IMR-90 (cell line): ENCODE data around the gene DCAF6. TPM values are rescaled to one million over a fixed set of nuclear protein-coding genes. Genes with fewer than 3 reads are reported as not detected.

Source experiments
- ATAC-seq: fragments of 200-7000 bp; cut with Tn5 transposase; 2 replicates; pipeline ENCODE4 v1.9.1; 2020; ENCODE audit warnings: low read depth, mild to moderate bottlenecking, moderate library complexity
- BruUV-seq: library from RNA; stranded (reverse); fragments of 400-500 nt; replicated peaks from 2 replicates; lab custom pipeline; 2021; lab: Mats Ljungman, UMichigan
- CTCF ChIA-PET: fragments of 300-600 bp; formaldehyde crosslinking; extraction: SDS; loops from one replicate; lab custom pipeline; 2021; ENCODE audit warnings: antibody characterized with exemption; lab: Yijun Ruan, JAX
- POLR2A ChIA-PET: fragments of 300-600 bp; sonication (Branson Sonifier 250); formaldehyde crosslinking; loops from one replicate; lab custom pipeline; 2022; ENCODE audit warnings: antibody characterized with exemption; ENCODE audit not compliant: unreplicated experiment; lab: Charles Lee
- DNase-seq: peaks from one replicate; pipeline ENCODE4 v3.0.0; 2013
- H2AFZ ChIP-seq: replicated peaks from 2 replicates; pipeline ENCODE3; 2013; ENCODE audit warnings: low read length, mild to moderate bottlenecking; ENCODE audit not compliant: poor library complexity
- H2AK5ac ChIP-seq: 2 replicates; pipeline ENCODE4 v1.6.1; 2013; ENCODE audit warnings: low read depth, low read length, inconsistent platforms
- H2AK9ac ChIP-seq: replicated peaks from 2 replicates; pipeline ENCODE3; 2013; ENCODE audit warnings: mild to moderate bottlenecking, low read depth, low read length, moderate library complexity; ENCODE audit not compliant: poor library complexity
- H2BK120ac ChIP-seq: 2 replicates; pipeline ENCODE4 v1.6.1; 2013; ENCODE audit warnings: low read depth, low read length, inconsistent platforms
- H2BK15ac ChIP-seq: 3 replicates; pipeline ENCODE4 v1.6.1; 2013; ENCODE audit warnings: low read depth, low read length, inconsistent platforms
- H2BK20ac ChIP-seq: 2 replicates; pipeline ENCODE4 v1.6.1; 2013; ENCODE audit warnings: low read depth, mild to moderate bottlenecking, inconsistent platforms, low read length, moderate library complexity
- H2BK5ac ChIP-seq: 2 replicates; pipeline ENCODE4 v1.6.1; 2013; ENCODE audit warnings: mild to moderate bottlenecking, low read depth, low read length, inconsistent platforms; ENCODE audit not compliant: poor library complexity, severe bottlenecking
- H3K14ac ChIP-seq: replicated peaks from 2 replicates; pipeline ENCODE4 v1.6.1; 2013; ENCODE audit warnings: low read depth, low read length, inconsistent platforms
- H3K18ac ChIP-seq: 2 replicates; pipeline ENCODE4 v1.6.1; 2013; ENCODE audit warnings: low read depth, low read length, control low read depth
- H3K23ac ChIP-seq: 2 replicates; pipeline ENCODE4 v1.6.1; 2013; ENCODE audit warnings: low read depth, low read length, inconsistent platforms
- H3K27ac ChIP-seq: 2 replicates; pipeline ENCODE4 v1.5.1; 2013; ENCODE audit warnings: mild to moderate bottlenecking, control low read depth, low read length; ENCODE audit not compliant: insufficient read depth
- H3K27me3 ChIP-seq: 2 replicates; pipeline ENCODE4 v1.6.1; 2013; ENCODE audit warnings: low read length; ENCODE audit not compliant: control insufficient read depth, insufficient read depth
- H3K36me3 ChIP-seq: 2 replicates; pipeline ENCODE4 v1.6.1; 2013; ENCODE audit warnings: low read length, mixed read lengths; ENCODE audit not compliant: control insufficient read depth, insufficient read depth
- H3K4ac ChIP-seq: 2 replicates; pipeline ENCODE4 v1.6.1; 2013; ENCODE audit warnings: low read depth, low read length, inconsistent platforms
- H3K4me1 ChIP-seq: 2 replicates; pipeline ENCODE4 v1.6.1; 2013; ENCODE audit warnings: low read length, mixed read lengths; ENCODE audit not compliant: control insufficient read depth, insufficient read depth
- H3K4me2 ChIP-seq: 2 replicates; pipeline ENCODE4 v1.6.1; 2013; ENCODE audit warnings: low read depth, mild to moderate bottlenecking, control low read depth, low read length, moderate library complexity
- H3K4me3 ChIP-seq: 2 replicates; pipeline ENCODE4 v1.5.1; 2013; ENCODE audit warnings: low read depth, mild to moderate bottlenecking, control low read depth, low read length, moderate library complexity; ENCODE audit not compliant: insufficient read depth
- H3K56ac ChIP-seq: 2 replicates; pipeline ENCODE4 v1.6.1; 2013; ENCODE audit warnings: low read length, inconsistent platforms; ENCODE audit not compliant: insufficient read depth; ENCODE audit errors: extremely low read depth
- H3K79me1 ChIP-seq, 2 experiments: 2 replicates each; pipeline ENCODE4 v1.6.1; 2013; ENCODE audit warnings: low read length in 2 of 2, inconsistent platforms in 1 of 2, low read depth in 1 of 2
- H3K9ac ChIP-seq: 2 replicates; pipeline ENCODE4 v1.6.1; 2013; ENCODE audit warnings: low read depth, low read length, control low read depth
- H3K9me1 ChIP-seq: 2 replicates; pipeline ENCODE4 v1.6.1; 2013; ENCODE audit warnings: low read length, inconsistent platforms; ENCODE audit not compliant: insufficient read depth
- H3K9me3 ChIP-seq: 2 replicates; pipeline ENCODE4 v1.6.1; 2013; ENCODE audit warnings: low read length; ENCODE audit not compliant: control insufficient read depth, insufficient read depth
- H4K20me1 ChIP-seq: 2 replicates; pipeline ENCODE4 v1.6.1; 2013; ENCODE audit warnings: low read length, inconsistent platforms; ENCODE audit not compliant: insufficient read depth
- H4K5ac ChIP-seq: 2 replicates; pipeline ENCODE4 v1.6.1; 2013; ENCODE audit warnings: mild to moderate bottlenecking, low read depth, low read length, control low read depth
- H4K8ac ChIP-seq, 2 experiments: 2 replicates each; pipeline ENCODE4 v1.6.1; 2013; ENCODE audit warnings: low read depth in 2 of 2, low read length in 2 of 2, control low read depth in 1 of 2, inconsistent platforms in 1 of 2
- H4K91ac ChIP-seq: 2 replicates; pipeline ENCODE4 v1.6.1; 2013; ENCODE audit warnings: low read depth, low read length, inconsistent platforms; ENCODE audit not compliant: insufficient read depth
- ELK1 ChIP-seq: fragments of 150-350 bp; IDR thresholded peaks from 2 replicates; pipeline ENCODE4 v1.6.1; 2016; ENCODE audit warnings: low read depth, mild to moderate bottlenecking, low read length, moderate library complexity, borderline replicate concordance
- WGBS, 2 experiments: methylation state at CpG; one replicate each; pipeline versions ENCODE4 v1.1.5 to v1.1.7; 2013; ENCODE audit warnings: missing lambda C conversion rate in 2 of 2; ENCODE audit not compliant: insufficient read length in 1 of 2; ENCODE audit errors: extremely low coverage in 2 of 2; 5-methylcytosine and 5-hydroxymethylcytosine counted together
- dilution Hi-C: fragments of 300-500 bp; cut with HindIII; formaldehyde crosslinking; loops from one replicate; pipeline ENCODE4 v1.14.3; 2018; ENCODE audit warnings: low sequenced_read_pairs; ENCODE audit not compliant: unreplicated experiment
- in situ Hi-C: fragments of 300-500 bp; cut with MboI; formaldehyde crosslinking; loops from 3 replicates; pipeline ENCODE4 v1.14.3; 2019; ENCODE audit warnings: low sequenced_read_pairs, inconsistent platforms, mixed read lengths
- intact Hi-C: fragments of 100-400 bp; cut with micrococcal nuclease; formaldehyde crosslinking; loops from 2 replicates; pipeline ENCODE4 v1.10.0; 2022
- polyA plus RNA-seq, 3 experiments: library from polyadenylated mRNA; depleted of rRNA; stranded (reverse); fragments of >200 nt; gene quantifications; 2 replicates each; pipeline ENCODE4 v1.2.3, GENCODE V29; 2012; ENCODE audit warnings: low replicate concordance in 1 of 3
- total RNA-seq: library from RNA; depleted of rRNA; stranded (reverse); fragments of >200 nt; gene quantifications from 2 replicates; pipeline ENCODE4 v1.2.3, GENCODE V29; 2012
- TF ChIP-seq, protein P1 (sequence below): conservative IDR thresholded peaks from 2 replicates; pipeline ENCODE4 v1.5.1; 2012; ENCODE audit warnings: mild to moderate bottlenecking, low read depth, low read length, improper control_type of control experiment

The DCAF6 gene
- total and polyA plus RNA-seq, 2 of the 4 experiments (the other 2 are of a cell fraction): 60.4 to 88.7 TPM

GRCh38 chr1:168098534-168099320 is 162.2 kb downstream of the DCAF6 start:
- H3K18ac ChIP-seq: no peak overlapping the region
- H4K91ac ChIP-seq: no peak overlapping the region
- no peak overlapping the region for H2BK120ac ChIP-seq
- H3K23ac ChIP-seq: no peak overlapping the region
- H3K4me3 ChIP-seq: no peak overlapping the region
- no peak for TF ChIP-seq ELK1
- TF ChIP-seq, protein P1, sequence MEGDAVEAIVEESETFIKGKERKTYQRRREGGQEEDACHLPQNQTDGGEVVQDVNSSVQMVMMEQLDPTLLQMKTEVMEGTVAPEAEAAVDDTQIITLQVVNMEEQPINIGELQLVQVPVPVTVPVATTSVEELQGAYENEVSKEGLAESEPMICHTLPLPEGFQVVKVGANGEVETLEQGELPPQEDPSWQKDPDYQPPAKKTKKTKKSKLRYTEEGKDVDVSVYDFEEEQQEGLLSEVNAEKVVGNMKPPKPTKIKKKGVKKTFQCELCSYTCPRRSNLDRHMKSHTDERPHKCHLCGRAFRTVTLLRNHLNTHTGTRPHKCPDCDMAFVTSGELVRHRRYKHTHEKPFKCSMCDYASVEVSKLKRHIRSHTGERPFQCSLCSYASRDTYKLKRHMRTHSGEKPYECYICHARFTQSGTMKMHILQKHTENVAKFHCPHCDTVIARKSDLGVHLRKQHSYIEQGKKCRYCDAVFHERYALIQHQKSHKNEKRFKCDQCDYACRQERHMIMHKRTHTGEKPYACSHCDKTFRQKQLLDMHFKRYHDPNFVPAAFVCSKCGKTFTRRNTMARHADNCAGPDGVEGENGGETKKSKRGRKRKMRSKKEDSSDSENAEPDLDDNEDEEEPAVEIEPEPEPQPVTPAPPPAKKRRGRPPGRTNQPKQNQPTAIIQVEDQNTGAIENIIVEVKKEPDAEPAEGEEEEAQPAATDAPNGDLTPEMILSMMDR: no peak
- H4K8ac ChIP-seq: no peak overlapping the region
- intact Hi-C loops (no loop called here), in situ Hi-C loops (no loop called here), dilution Hi-C loops (no loop called here)
- H2BK5ac ChIP-seq: no peak overlapping the region
- H2AK9ac ChIP-seq: no peak overlapping the region
- peaks cover 28% of the 10 kb centered on the region for H3K36me3 ChIP-seq
- H3K9me3 ChIP-seq: no peaks in the 10 kb centered on the region
- CTCF ChIA-PET: interaction anchor here (1.4 kb wide), 1 partner anchor 16 kb away, joined by 3 read pairs; no protein-coding TSS in a partner anchor
- no peak overlapping the region for H3K4me2 ChIP-seq
- no peaks in the 10 kb centered on the region; the same call in 1 of the 2 replicates for H3K9me1 ChIP-seq
- H3K56ac ChIP-seq: no peak overlapping the region
- POLR2A ChIA-PET: no interaction called here
- H4K20me1 ChIP-seq: no peaks in the 10 kb centered on the region
- no peaks in the 10 kb centered on the region for H3K27me3 ChIP-seq
- H3K27ac ChIP-seq: no peak overlapping the region
- no peak for DNase-seq
- H2BK15ac ChIP-seq: no peak overlapping the region
- no peaks in the 10 kb centered on the region for H3K4me1 ChIP-seq
- no peak overlapping the region for H4K5ac ChIP-seq
- H3K14ac ChIP-seq: no peak overlapping the region
- no peak overlapping the region for H2AK5ac ChIP-seq
- 100% methylated on average over 8 of the region's 15 CpGs; no CpG with 5 or more reads in 1 of the 2 experiments for WGBS, 2 experiments
- no peak for ATAC-seq
- H3K79me1 ChIP-seq: no peaks in the 10 kb centered on the region; a peak in 1 of 4 replicates
- H2BK20ac ChIP-seq: no peak overlapping the region
- H2AFZ ChIP-seq: no peak overlapping the region
- H3K4ac ChIP-seq: no peak overlapping the region
- H3K9ac ChIP-seq: no peak overlapping the region
- no TSS peak for BruUV-seq
